MM.1S (cell line): ENCODE measurements around the gene DDC.
"Not testable (repeated sequence)": the region's sequence is repeated elsewhere in the genome, so short reads cannot be mapped to it uniquely, and the experiment has no call there.

Experiments
- DNase-seq: peaks from one replicate; pipeline ENCODE4 v3.0.0-alpha.2; 2015
- H2AFZ ChIP-seq: fragments of 300-600 bp; sonication (generic); 2 replicates; pipeline ENCODE4 v1.6.0; 2016; ENCODE audit warnings: antibody characterized with exemption, low read length
- H3F3A ChIP-seq: fragments of 300-600 bp; sonication (generic); 2 replicates; pipeline ENCODE4 v1.6.1; 2016; ENCODE audit warnings: mild to moderate bottlenecking, antibody characterized with exemption, low read length, moderate library complexity, mixed read lengths; ENCODE audit not compliant: insufficient read depth
- H3K27ac ChIP-seq: fragments of 300-600 bp; sonication (generic); 2 replicates; pipeline ENCODE4 v1.5.1; 2016; ENCODE audit warnings: mild to moderate bottlenecking, low read length
- H3K27me3 ChIP-seq: fragments of 300-600 bp; sonication (generic); replicated peaks from 2 replicates; pipeline ENCODE4 v1.6.0; 2016; ENCODE audit warnings: low read length; ENCODE audit not compliant: insufficient read depth
- H3K36me3 ChIP-seq: fragments of 300-600 bp; sonication (generic); replicated peaks from 2 replicates; pipeline ENCODE4 v1.6.1; 2016; ENCODE audit warnings: mild to moderate bottlenecking, low read length, mixed read lengths; ENCODE audit not compliant: insufficient read depth
- H3K4me1 ChIP-seq: fragments of 300-600 bp; sonication (generic); 2 replicates; pipeline ENCODE4 v1.6.1; 2016; ENCODE audit warnings: low read length, mixed read lengths
- H3K4me2 ChIP-seq: fragments of 300-600 bp; sonication (generic); 2 replicates; pipeline ENCODE4 v1.6.0; 2016; ENCODE audit warnings: low read depth, low read length
- H3K4me3 ChIP-seq: fragments of 300-600 bp; sonication (generic); 2 replicates; pipeline ENCODE4 v1.5.1; 2016; ENCODE audit warnings: low read length, mixed read lengths
- H3K79me2 ChIP-seq: fragments of 300-600 bp; sonication (generic); 2 replicates; pipeline ENCODE4 v1.6.1; 2016; ENCODE audit warnings: mixed run types, low read length, mixed read lengths
- H3K9ac ChIP-seq: fragments of 300-600 bp; sonication (generic); 2 replicates; pipeline ENCODE4 v1.6.1; 2016; ENCODE audit warnings: low read length, mixed read lengths
- H3K9me2 ChIP-seq: fragments of 300-600 bp; sonication (generic); replicated peaks from 2 replicates; pipeline ENCODE4 v1.6.1; 2016; ENCODE audit warnings: mild to moderate bottlenecking, low read length, mixed read lengths; ENCODE audit not compliant: insufficient read depth
- H3K9me3 ChIP-seq: fragments of 300-600 bp; sonication (generic); replicated peaks from 2 replicates; pipeline ENCODE4 v1.6.1; 2016; ENCODE audit warnings: mild to moderate bottlenecking, low read length, mixed read lengths; ENCODE audit not compliant: insufficient read depth
- H4K20me1 ChIP-seq: fragments of 300-600 bp; sonication (generic); 2 replicates; pipeline ENCODE4 v1.6.1; 2016; ENCODE audit warnings: mild to moderate bottlenecking, low read length, moderate library complexity, mixed read lengths; ENCODE audit not compliant: insufficient read depth
- EZH2 ChIP-seq: fragments of 300-600 bp; sonication (generic); optimal IDR thresholded peaks from 2 replicates; pipeline ENCODE3; 2017; ENCODE audit warnings: low read depth, mild to moderate bottlenecking, antibody characterized with exemption, low read length, mixed read lengths
- EZH2phosphoT487 ChIP-seq: fragments of 300-600 bp; sonication (generic); IDR thresholded peaks from 2 replicates; pipeline ENCODE4 v1.6.1; 2018; ENCODE audit warnings: antibody characterized with exemption, low read length
- TF ChIP-seq, protein P1 (sequence below): fragments of 300-600 bp; sonication (generic); IDR thresholded peaks from 2 replicates; pipeline ENCODE4 v1.5.1; 2016; ENCODE audit warnings: antibody characterized with exemption, low read length, mixed read lengths

Gene DDC

GRCh38 chr7:50530766-50531165 is 34.4 kb downstream of the DDC start:
- no peaks in the 10 kb centered on the region for H3K4me1 ChIP-seq
- no peak overlapping the region for H2AFZ ChIP-seq
- no peak overlapping the region for H3K4me3 ChIP-seq
- H3K9me3 ChIP-seq, result no peaks in the 10 kb centered on the region
- no peaks in the 10 kb centered on the region for H3K36me3 ChIP-seq
- no peak overlapping the region for H3K4me2 ChIP-seq
- TF ChIP-seq, protein P1, sequence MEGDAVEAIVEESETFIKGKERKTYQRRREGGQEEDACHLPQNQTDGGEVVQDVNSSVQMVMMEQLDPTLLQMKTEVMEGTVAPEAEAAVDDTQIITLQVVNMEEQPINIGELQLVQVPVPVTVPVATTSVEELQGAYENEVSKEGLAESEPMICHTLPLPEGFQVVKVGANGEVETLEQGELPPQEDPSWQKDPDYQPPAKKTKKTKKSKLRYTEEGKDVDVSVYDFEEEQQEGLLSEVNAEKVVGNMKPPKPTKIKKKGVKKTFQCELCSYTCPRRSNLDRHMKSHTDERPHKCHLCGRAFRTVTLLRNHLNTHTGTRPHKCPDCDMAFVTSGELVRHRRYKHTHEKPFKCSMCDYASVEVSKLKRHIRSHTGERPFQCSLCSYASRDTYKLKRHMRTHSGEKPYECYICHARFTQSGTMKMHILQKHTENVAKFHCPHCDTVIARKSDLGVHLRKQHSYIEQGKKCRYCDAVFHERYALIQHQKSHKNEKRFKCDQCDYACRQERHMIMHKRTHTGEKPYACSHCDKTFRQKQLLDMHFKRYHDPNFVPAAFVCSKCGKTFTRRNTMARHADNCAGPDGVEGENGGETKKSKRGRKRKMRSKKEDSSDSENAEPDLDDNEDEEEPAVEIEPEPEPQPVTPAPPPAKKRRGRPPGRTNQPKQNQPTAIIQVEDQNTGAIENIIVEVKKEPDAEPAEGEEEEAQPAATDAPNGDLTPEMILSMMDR, result no peak
- TF ChIP-seq EZH2phosphoT487, result no peak
- TF ChIP-seq EZH2, result no peak
- H3K27me3 ChIP-seq, result no peaks in the 10 kb centered on the region
- H3K9ac ChIP-seq, result no peak overlapping the region
- H3F3A ChIP-seq, result no peaks in the 10 kb centered on the region
- no peaks in the 10 kb centered on the region for H4K20me1 ChIP-seq
- no peak for DNase-seq
- no peaks in the 10 kb centered on the region for H3K79me2 ChIP-seq
- no peak overlapping the region for H3K27ac ChIP-seq
- H3K9me2 ChIP-seq, result no peaks in the 10 kb centered on the region

- no peak for DNase-seq
- H3K9ac ChIP-seq, result no peak overlapping the region
- no peaks in the 10 kb centered on the region for H3K4me1 ChIP-seq
- H3K79me2 ChIP-seq, result no peaks in the 10 kb centered on the region
- H3K27me3 ChIP-seq, result no peaks in the 10 kb centered on the region
- no peak overlapping the region for H2AFZ ChIP-seq
- H3K4me2 ChIP-seq, result no peak overlapping the region
- H3K27ac ChIP-seq, result no peak overlapping the region
- no peak overlapping the region for H3K4me3 ChIP-seq
- H3K9me3 ChIP-seq, result no peaks in the 10 kb centered on the region
- no peak for TF ChIP-seq EZH2
- TF ChIP-seq, protein P1, result no peak
- TF ChIP-seq EZH2phosphoT487, result no peak
- H3F3A ChIP-seq, result no peaks in the 10 kb centered on the region
- no peaks in the 10 kb centered on the region for H4K20me1 ChIP-seq
- no peaks in the 10 kb centered on the region for H3K9me2 ChIP-seq
- no peaks in the 10 kb centered on the region for H3K36me3 ChIP-seq
Measured at GRCh38 chr7:50529093-50529862, 35.9 kb downstream of the DDC start.

DNA sequence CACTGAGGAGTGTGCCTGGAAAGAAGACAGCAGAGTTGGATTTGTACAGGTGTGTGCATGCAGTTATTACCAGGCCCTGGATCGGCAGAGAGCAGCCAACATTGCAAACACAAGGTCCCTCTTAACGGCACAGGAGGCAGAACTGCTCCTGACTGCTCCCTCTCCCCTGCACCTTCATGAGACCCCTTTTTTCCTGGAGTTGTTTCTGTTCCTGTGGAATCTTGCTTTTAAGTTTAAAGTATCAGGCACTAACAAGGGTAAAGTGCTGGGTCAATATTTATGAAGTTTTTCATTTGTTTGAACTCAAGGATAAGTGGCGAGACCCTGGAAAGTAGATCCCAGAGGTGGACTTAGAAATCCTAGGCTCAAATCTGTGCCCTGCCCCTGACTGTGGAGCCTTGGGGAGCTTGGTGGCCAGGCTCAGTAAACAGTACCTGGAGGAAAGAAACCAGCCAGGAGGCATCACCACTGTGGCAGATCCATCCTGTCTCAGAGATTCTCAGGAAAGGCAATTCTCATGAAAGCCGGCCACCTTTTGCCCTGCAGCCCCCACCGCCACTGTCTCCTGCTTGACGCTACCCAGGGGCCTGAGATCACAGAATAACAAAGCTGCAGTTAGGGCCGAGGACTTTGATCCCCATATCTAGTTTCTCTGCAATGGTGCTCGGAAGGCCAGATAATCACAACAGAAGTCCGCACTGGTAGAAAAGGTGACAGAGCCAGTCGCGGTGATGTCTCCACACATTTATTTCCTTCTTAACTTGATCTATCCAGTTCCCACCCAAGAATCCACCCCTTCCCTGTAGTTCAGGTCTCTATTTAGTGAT is 36.7 kb downstream of the DDC start:
- no peaks in the 10 kb centered on the region for H3K79me2 ChIP-seq
- H3K9me2 ChIP-seq, result no peaks in the 10 kb centered on the region
- no peaks in the 10 kb centered on the region for H3K27me3 ChIP-seq
- no peaks in the 10 kb centered on the region for H3K36me3 ChIP-seq
- no peaks in the 10 kb centered on the region for H3K9me3 ChIP-seq
- no peak overlapping the region for H3K4me2 ChIP-seq
- no peak overlapping the region for H2AFZ ChIP-seq
- no peak overlapping the region for H3K9ac ChIP-seq
- H3K4me1 ChIP-seq, result no peaks in the 10 kb centered on the region
- no peak overlapping the region for H3K27ac ChIP-seq
- no peak for DNase-seq
- H3K4me3 ChIP-seq, result no peak overlapping the region
- H3F3A ChIP-seq, result no peaks in the 10 kb centered on the region
- TF ChIP-seq, protein P1, result no peak
- TF ChIP-seq EZH2phosphoT487 (no peak), EZH2 (no peak)
- no peaks in the 10 kb centered on the region for H4K20me1 ChIP-seq

GRCh38 chr7:50519350-50519749 is 45.9 kb downstream of the DDC start:
- H3K79me2 ChIP-seq, DNase-seq, H3K4me1 ChIP-seq: not testable (repeated sequence)

More at GRCh38 chr7:50519350-50519749, 45.9 kb downstream of the DDC start:
- H2AFZ ChIP-seq, H3K36me3 ChIP-seq, H3K27me3 ChIP-seq, H3K27ac ChIP-seq, H3K9me2 ChIP-seq, H3K4me3 ChIP-seq, H4K20me1 ChIP-seq, H3F3A ChIP-seq, H3K4me2 ChIP-seq, H3K9me3 ChIP-seq, H3K9ac ChIP-seq: not testable (repeated sequence)
